Ramos (cell line): ENCODE results near the gene TEX36.
"Not testable (repeated sequence)": the region's sequence is repeated elsewhere in the genome, so short reads cannot be mapped to it uniquely, and the experiment has no call there.

Source experiments
- in situ Hi-C: fragments of 300-500 bp; cut with MboI; formaldehyde crosslinking; loops from one replicate; pipeline ENCODE4 v1.14.3; 2022; ENCODE audit warnings: low sequenced_read_pairs; ENCODE audit not compliant: unreplicated experiment

The TEX36 gene

GRCh38 chr10:125692601-125693523 lies 9.9 kb upstream of the TEX36 start:
- in situ Hi-C loops, result no loop called here

GRCh38 chr10:125692196-125692595 lies 9.2 kb upstream of the TEX36 start:
- in situ Hi-C loops, result no loop called here

GRCh38 chr10:125691160-125691981 lies 8.4 kb upstream of the TEX36 start:
- in situ Hi-C loops, result no loop called here

- in situ Hi-C loops, result no loop called here
Observed at GRCh38 chr10:125689955-125690569, 7.1 kb upstream of the TEX36 start.

- in situ Hi-C loops, result no loop called here
Observed at GRCh38 chr10:125687507-125688185, 4.7 kb upstream of the TEX36 start.

GRCh38 chr10:125684581-125684980 lies 1.6 kb upstream of the TEX36 start:
- in situ Hi-C loops, result no loop called here

- in situ Hi-C loops, result no loop called here
Observed at GRCh38 chr10:125683821-125684220, 858 bp upstream of the TEX36 start.

- in situ Hi-C loops, result no loop called here
Observed at GRCh38 chr10:125679436-125679835, 3.5 kb downstream of the TEX36 start.

- in situ Hi-C loops, result no loop called here
Observed at GRCh38 chr10:125672884-125673283, 10.1 kb downstream of the TEX36 start.

- in situ Hi-C loops, result no loop called here
Observed at GRCh38 chr10:125662584-125662983, 20.4 kb downstream of the TEX36 start.

GRCh38 chr10:125661941-125662515 lies 20.9 kb downstream of the TEX36 start:
- in situ Hi-C loops, result no loop called here

- in situ Hi-C loops, result no loop called here
Observed at GRCh38 chr10:125661431-125661940, 21.5 kb downstream of the TEX36 start.

- in situ Hi-C loops, result no loop called here
Observed at GRCh38 chr10:125659071-125659470, 23.9 kb downstream of the TEX36 start.

- in situ Hi-C loops, result no loop called here
Observed at GRCh38 chr10:125656523-125656922, 26.4 kb downstream of the TEX36 start.

GRCh38 chr10:125653113-125653512 lies 29.9 kb downstream of the TEX36 start:
- in situ Hi-C loops, result not testable (repeated sequence)

GRCh38 chr10:125646311-125646710 lies 36.7 kb downstream of the TEX36 start:
- in situ Hi-C loops, result no loop called here

GRCh38 chr10:125641398-125641797 lies 41.6 kb downstream of the TEX36 start:
- in situ Hi-C loops, result no loop called here

- in situ Hi-C loops, result no loop called here
Observed at GRCh38 chr10:125640653-125641052, 42.3 kb downstream of the TEX36 start.

- in situ Hi-C loops, result no loop called here
Observed at GRCh38 chr10:125639846-125640245, 43.1 kb downstream of the TEX36 start.

- in situ Hi-C loops, result no loop called here
Observed at GRCh38 chr10:125638555-125638954, 44.4 kb downstream of the TEX36 start.
